Neuronal stem cell (in vitro differentiated cells): ENCODE results near the gene XNDC1N.

Experiments
- DNase-seq: peaks from one replicate; pipeline ENCODE4 v3.0.0-alpha.2; 2013; ENCODE audit warnings: low spot score
- H2AFZ ChIP-seq: one replicate; pipeline ENCODE4 v1.6.1; 2013; ENCODE audit warnings: mild to moderate bottlenecking, low read length, inconsistent platforms
- H2AK5ac ChIP-seq: 2 replicates; pipeline ENCODE4 v1.6.1; 2013; ENCODE audit warnings: low read depth, mild to moderate bottlenecking, inconsistent platforms, low read length, moderate library complexity, mixed read lengths
- H2BK120ac ChIP-seq: 2 replicates; pipeline ENCODE4 v1.6.1; 2013; ENCODE audit warnings: low read depth, mild to moderate bottlenecking, inconsistent platforms, low read length, moderate library complexity, mixed read lengths
- H2BK12ac ChIP-seq: one replicate; pipeline ENCODE4 v1.6.1; 2013; ENCODE audit warnings: low read length, inconsistent platforms
- H2BK15ac ChIP-seq: 2 replicates; pipeline ENCODE4 v1.6.1; 2013; ENCODE audit warnings: mild to moderate bottlenecking, low read length, inconsistent platforms, mixed read lengths
- H2BK5ac ChIP-seq: one replicate; pipeline ENCODE4 v1.6.1; 2013; ENCODE audit warnings: inconsistent platforms, mild to moderate bottlenecking, low read length, moderate library complexity
- H3K14ac ChIP-seq: one replicate; pipeline ENCODE4 v1.6.1; 2013; ENCODE audit warnings: low read length, inconsistent platforms
- H3K18ac ChIP-seq: 2 replicates; pipeline ENCODE4 v1.6.1; 2013; ENCODE audit warnings: low read length, inconsistent platforms
- H3K23ac ChIP-seq: 2 replicates; pipeline ENCODE4 v1.6.1; 2013; ENCODE audit warnings: low read depth, mild to moderate bottlenecking, mixed read lengths, low read length, inconsistent platforms; ENCODE audit not compliant: poor library complexity
- H3K27ac ChIP-seq: replicated peaks from 3 replicates; pipeline ENCODE4 v1.5.1; 2013; ENCODE audit warnings: low read length, inconsistent platforms
- H3K27me3 ChIP-seq, 3 experiments: 2 replicates each; pipeline ENCODE4 v1.6.1; 2013; ENCODE audit warnings: low read length in 3 of 3, mild to moderate bottlenecking in 2 of 3, inconsistent platforms in 1 of 3, low read depth in 1 of 3, mixed read lengths in 1 of 3, moderate library complexity in 1 of 3; ENCODE audit not compliant: control insufficient read depth in 3 of 3, insufficient read depth in 3 of 3
- H3K36me3 ChIP-seq, 2 donors: replicated peaks in 1 of 2; 2 replicates each; pipeline ENCODE4 v1.6.1; 2013; ENCODE audit warnings: low read length in 2 of 2; ENCODE audit not compliant: control insufficient read depth in 2 of 2, insufficient read depth in 2 of 2
- H3K4ac ChIP-seq: 2 replicates; pipeline ENCODE4 v1.6.1; 2013; ENCODE audit warnings: inconsistent platforms, mild to moderate bottlenecking, low read length, moderate library complexity
- H3K4me1 ChIP-seq, 2 donors: 1 replicate in 1 of 2; 2 replicates in 1 of 2; pipeline ENCODE4 v1.6.1; 2013; ENCODE audit warnings: low read length in 2 of 2, low read depth in 1 of 2; ENCODE audit not compliant: control insufficient read depth in 2 of 2, insufficient read depth in 1 of 2
- H3K4me2 ChIP-seq: one replicate; pipeline ENCODE4 v1.6.1; 2013; ENCODE audit warnings: mild to moderate bottlenecking, low read length, inconsistent platforms; ENCODE audit not compliant: insufficient read depth, poor library complexity, severe bottlenecking
- H3K4me3 ChIP-seq, 2 donors: 2 replicates each; pipeline ENCODE4 v1.5.1; 2013; ENCODE audit warnings: low read length in 2 of 2, mild to moderate bottlenecking in 2 of 2, inconsistent platforms in 1 of 2, moderate library complexity in 1 of 2
- H3K79me1 ChIP-seq: one replicate; pipeline ENCODE4 v1.6.1; 2013; ENCODE audit warnings: low read depth, mild to moderate bottlenecking, inconsistent platforms, low read length, moderate library complexity
- H3K9ac ChIP-seq: one replicate; pipeline ENCODE4 v1.6.1; 2013; ENCODE audit warnings: mild to moderate bottlenecking, low read depth, low read length, inconsistent platforms; ENCODE audit not compliant: poor library complexity
- H3K9me3 ChIP-seq, 2 donors: replicated peaks in 1 of 2; 2 replicates each; pipeline versions ENCODE3 to v1.6.1; 2013; ENCODE audit warnings: low read length in 2 of 2, mild to moderate bottlenecking in 2 of 2, inconsistent platforms in 1 of 2, low read depth in 1 of 2, mixed read lengths in 1 of 2, moderate library complexity in 1 of 2; ENCODE audit not compliant: control insufficient read depth in 2 of 2, insufficient read depth in 1 of 2
- H4K8ac ChIP-seq: one replicate; pipeline ENCODE4 v1.6.1; 2013; ENCODE audit warnings: low read depth, mild to moderate bottlenecking, inconsistent platforms, low read length, moderate library complexity
- H4K91ac ChIP-seq: one replicate; pipeline ENCODE4 v1.6.1; 2013; ENCODE audit warnings: low read length, low read depth, mild to moderate bottlenecking, inconsistent platforms; ENCODE audit not compliant: poor library complexity
- WGBS, 2 donors: extraction: QIAGEN DNeasy Blood & Tissue Kit; methylation state at CpG; one replicate each; pipeline ENCODE4 v1.1.7; 2013; ENCODE audit warnings: missing lambda C conversion rate in 2 of 2, mixed read lengths in 1 of 2; ENCODE audit not compliant: insufficient read length in 2 of 2, insufficient replicate concordance in 1 of 2; ENCODE audit errors: extremely low coverage in 2 of 2; 5-methylcytosine and 5-hydroxymethylcytosine counted together

The XNDC1N gene

GRCh38 chr11:71962428-71963038, 34.1 kb upstream of the XNDC1N start:
- Histone ChIP-seq H3K4me1 (no peaks in the 10 kb centered on the region), H2AK5ac (no peak overlapping the region), H2BK15ac (no peak overlapping the region), H3K4ac (no peak overlapping the region), H4K8ac (no peak overlapping the region), H3K36me3 (peaks cover 4 to 66% of the 10 kb centered on the region in 2 donors), H3K14ac (no peak overlapping the region), H3K23ac (no peak overlapping the region), H3K27me3 (no peaks in the 10 kb centered on the region), H3K79me1 (no peaks in the 10 kb centered on the region), H3K18ac (no peak overlapping the region), H3K9ac (no peak overlapping the region), H2BK12ac (no peak overlapping the region), H2BK120ac (no peak overlapping the region), H2BK5ac (no peak overlapping the region), H3K9me3 (peaks cover 3 to 12% of the 10 kb centered on the region in 2 donors), H3K27ac (no peak overlapping the region), H4K91ac (no peak overlapping the region), H3K4me3 (no peak overlapping the region), H3K4me2 (no peak overlapping the region), H2AFZ (no peak overlapping the region)
- no peak for DNase-seq
- WGBS, 2 donors = no CpG with 5 or more reads among the region's 2 CpGs

- no peaks in the 10 kb centered on the region for H3K4me1 ChIP-seq
- no CpG with 5 or more reads among the region's 3 CpGs for WGBS, 2 donors
- H3K27me3 ChIP-seq = no peaks in the 10 kb centered on the region
- no peak overlapping the region for H3K4me2 ChIP-seq
- no peak overlapping the region for H3K23ac ChIP-seq
- H2BK5ac ChIP-seq = no peak overlapping the region
- peaks cover 4 to 20% of the 10 kb centered on the region in 2 donors for H3K36me3 ChIP-seq
- no peak overlapping the region for H2AK5ac ChIP-seq
- no peaks in the 10 kb centered on the region for H3K79me1 ChIP-seq
- no peak overlapping the region for H3K4ac ChIP-seq
- H3K9ac ChIP-seq = no peak overlapping the region
- no peak overlapping the region for H3K14ac ChIP-seq
- no peak overlapping the region for H4K8ac ChIP-seq
- no peak overlapping the region for H3K4me3 ChIP-seq
- no peak for DNase-seq
- no peak overlapping the region for H4K91ac ChIP-seq
- H2BK120ac ChIP-seq = no peak overlapping the region
- peaks cover 3% of the 10 kb centered on the region in 2 donors for H3K9me3 ChIP-seq
- no peak overlapping the region for H2AFZ ChIP-seq
- H3K18ac ChIP-seq = no peak overlapping the region
- H2BK12ac ChIP-seq = no peak overlapping the region
- no peak overlapping the region for H3K27ac ChIP-seq
- H2BK15ac ChIP-seq = no peak overlapping the region
Observed at GRCh38 chr11:71955898-71956456, 27.6 kb upstream of the XNDC1N start.

GRCh38 chr11:71951741-71952310, 23.4 kb upstream of the XNDC1N start:
- Histone ChIP-seq H3K27ac (no peak overlapping the region), H3K79me1 (no peaks in the 10 kb centered on the region), H2AFZ (no peak overlapping the region), H3K4ac (no peak overlapping the region), H3K9ac (no peak overlapping the region), H4K8ac (no peak overlapping the region), H2BK15ac (no peak overlapping the region), H2BK120ac (no peak overlapping the region), H3K9me3 (no peaks in the 10 kb centered on the region), H3K23ac (no peak overlapping the region), H3K4me3 (no peak overlapping the region), H3K36me3 (peaks cover 0 to 1% of the 10 kb centered on the region in 2 donors), H3K4me2 (no peak overlapping the region), H3K27me3 (no peaks in the 10 kb centered on the region), H3K14ac (no peak overlapping the region), H2BK5ac (no peak overlapping the region), H4K91ac (no peak overlapping the region), H2BK12ac (no peak overlapping the region), H2AK5ac (no peak overlapping the region), H3K18ac (no peak overlapping the region), H3K4me1 (no peaks in the 10 kb centered on the region)
- no peak for DNase-seq
- no CpG with 5 or more reads among the region's 4 CpGs for WGBS, 2 donors

GRCh38 chr11:71949034-71949433, 20.6 kb upstream of the XNDC1N start:
- no CpG with 5 or more reads among the region's 6 CpGs for WGBS, 2 donors

More at GRCh38 chr11:71949034-71949433, 20.6 kb upstream of the XNDC1N start:
- H2BK15ac ChIP-seq = no peak overlapping the region
- H4K91ac ChIP-seq = no peak overlapping the region
- H3K27me3 ChIP-seq = no peaks in the 10 kb centered on the region
- peaks cover 0 to 14% of the 10 kb centered on the region in 2 donors for H3K36me3 ChIP-seq
- no peak overlapping the region for H3K4me2 ChIP-seq
- H3K79me1 ChIP-seq = no peaks in the 10 kb centered on the region
- no peak overlapping the region for H2BK12ac ChIP-seq
- no peak overlapping the region for H3K18ac ChIP-seq
- H3K9ac ChIP-seq = no peak overlapping the region
- DNase-seq = no peak
- no peak overlapping the region for H3K27ac ChIP-seq
- no peak overlapping the region for H2AFZ ChIP-seq
- no peak overlapping the region for H2AK5ac ChIP-seq
- H3K23ac ChIP-seq = no peak overlapping the region
- H3K4ac ChIP-seq = no peak overlapping the region
- no peak overlapping the region for H4K8ac ChIP-seq
- H3K14ac ChIP-seq = no peak overlapping the region
- no peaks in the 10 kb centered on the region for H3K9me3 ChIP-seq
- no peak overlapping the region for H2BK120ac ChIP-seq
- H2BK5ac ChIP-seq = no peak overlapping the region
- no peaks in the 10 kb centered on the region for H3K4me1 ChIP-seq
- no peak overlapping the region for H3K4me3 ChIP-seq
